HepG2 (cell line): Measurements from ENCODE around the gene SLCO4A1.

ENCODE experiments used
- HNRNPH1 ChIP-seq: fragments of 200-400 bp; formaldehyde crosslinking; optimal IDR thresholded peaks from 2 replicates; pipeline ENCODE3; 2017; ENCODE audit warnings: mild to moderate bottlenecking, low read depth, low read length
- KDM1A ChIP-seq: IDR thresholded peaks from 2 replicates; pipeline ENCODE4 v1.6.1; 2016; ENCODE audit warnings: missing compliant biosample characterization
- REXO4 ChIP-seq: sonication (generic); formaldehyde crosslinking; IDR thresholded peaks from 2 replicates; pipeline ENCODE4 v1.8.0; 2022; ENCODE audit warnings: missing genetic modification reagents, mild to moderate bottlenecking, borderline replicate concordance
- SMC3 ChIP-seq: IDR thresholded peaks from 2 replicates; pipeline ENCODE4 v1.6.1; 2011; ENCODE audit warnings: low read length, improper control_type of control experiment
- SOX6 ChIP-seq, 2 experiments: fragments of 450-650 bp in 1 of 2; sonication (generic) in 1 of 2; formaldehyde crosslinking in 1 of 2; IDR thresholded peaks; 2 replicates each; pipeline versions ENCODE4 v1.4.0 to v1.6.1; 2017 to 2020; ENCODE audit warnings: antibody characterized with exemption in 1 of 2, mild to moderate bottlenecking in 1 of 2, missing genetic modification reagents in 1 of 2
- TAF15 ChIP-seq: fragments of 200-400 bp; formaldehyde crosslinking; IDR thresholded peaks from one replicate; pipeline ENCODE4 v1.6.1; 2018; ENCODE audit warnings: mild to moderate bottlenecking, low read depth, low read length; ENCODE audit not compliant: poor library complexity, severe bottlenecking
- ZNF17 ChIP-seq: sonication (generic); formaldehyde crosslinking; IDR thresholded peaks from 2 replicates; pipeline ENCODE4 v1.5.0; 2020; ENCODE audit warnings: mild to moderate bottlenecking, missing genetic modification reagents
- ZSCAN30 ChIP-seq: sonication (generic); formaldehyde crosslinking; IDR thresholded peaks from 2 replicates; pipeline ENCODE4 v1.5.0; 2020; ENCODE audit warnings: mild to moderate bottlenecking, missing genetic modification reagents

GRCh38 chr20:62653373-62653772 lies 11.1 kb downstream of the SLCO4A1 start:
- TF ChIP-seq TAF15 (no peak), HNRNPH1 (no peak), ZSCAN30 (CRISPR knock-in tag) (no peak), SMC3 (no peak), ZNF17 (no peak), REXO4 (CRISPR knock-in tag) (no peak), SOX6 (IDR thresholded peaks at IDR 0.05) (no peak), SOX6 (CRISPR knock-in tag; IDR thresholded peaks at IDR 0.05) (no peak), KDM1A (CRISPR knock-in tag) (no peak)
